K562 (cell line): ENCODE data around the gene C19orf85. TPM values are rescaled to one million over a fixed set of nuclear protein-coding genes. Genes with fewer than 3 reads are reported as not detected.

Source experiments
- ATAC-seq: fragments of 200-7000 bp; cut with Tn5 transposase; 3 replicates; pipeline ENCODE4 v1.9.1; 2020; ENCODE audit warnings: moderate library complexity
- BruUV-seq: library from RNA; stranded (reverse); fragments of 400-500 nt; replicated peaks from 2 replicates; lab custom pipeline; 2021; lab: Mats Ljungman, UMichigan
- CTCF ChIA-PET: fragments of 300-600 bp; formaldehyde crosslinking; extraction: SDS; loops from one replicate; lab custom pipeline; 2021; ENCODE audit warnings: low intra/inter-chr PET ratio; lab: Yijun Ruan, JAX
- POLR2A ChIA-PET: fragments of 300-600, 350-650 bp; sonication (Branson Sonifier 250); formaldehyde crosslinking; extraction: SDS; loops from one replicate; lab custom pipeline; 2021; ENCODE audit warnings: antibody characterized with exemption, inconsistent platforms; lab: Yijun Ruan, JAX
- DNase-seq, 4 experiments: peaks; one replicate each; pipeline versions ENCODE4 v3.0.0 to v3.0.0-alpha.2; 2011 to 2018; ENCODE audit warnings: low spot score in 3 of 4, mixed read lengths in 3 of 4; ENCODE audit errors: extremely low read depth in 1 of 4
- FAIRE-seq: peaks from 2 replicates; lab custom pipeline; 2011; peaks lifted over from hg19 to GRCh38; lab: Jason Lieb, UNC
- H2AFZ ChIP-seq: 2 replicates; pipeline ENCODE4 v1.6.0; 2011; ENCODE audit warnings: low read depth, low read length, control low read depth, inconsistent platforms
- H3K27ac ChIP-seq: fragments of 200-600 bp; 3 replicates; pipeline ENCODE4 v1.8.0; 2011; ENCODE audit warnings: low read depth, mild to moderate bottlenecking, control low read depth, inconsistent platforms, low read length, moderate library complexity, mixed read lengths; ENCODE audit errors: extremely low read depth
- H3K27me3 ChIP-seq, 2 experiments: fragments of 300-600 bp in 1 of 2; 2 replicates in 1 of 2; 3 replicates in 1 of 2; pipeline versions ENCODE4 v1.6.0 to v1.8.0; 2011; ENCODE audit warnings: inconsistent platforms in 2 of 2, low read length in 2 of 2, mild to moderate bottlenecking in 1 of 2, mixed read lengths in 1 of 2, moderate library complexity in 1 of 2; ENCODE audit not compliant: control insufficient read depth in 2 of 2, insufficient read depth in 2 of 2
- H3K36me3 ChIP-seq: fragments of 300-600 bp; 3 replicates; pipeline ENCODE4 v1.8.0; 2011; ENCODE audit warnings: mild to moderate bottlenecking, low read length, inconsistent platforms; ENCODE audit not compliant: control insufficient read depth, insufficient read depth
- H3K4me1 ChIP-seq, 2 experiments: fragments of 200-600 bp in 1 of 2; replicated peaks in 1 of 2; 2 replicates in 1 of 2; 3 replicates in 1 of 2; pipeline versions ENCODE4 v1.5.1 to v1.8.0; 2011; ENCODE audit warnings: inconsistent platforms in 2 of 2, low read length in 2 of 2, mild to moderate bottlenecking in 1 of 2, mixed read lengths in 1 of 2, moderate library complexity in 1 of 2; ENCODE audit not compliant: control insufficient read depth in 2 of 2, insufficient read depth in 2 of 2
- H3K4me2 ChIP-seq: 2 replicates; pipeline ENCODE4 v1.6.1; 2011; ENCODE audit warnings: low read length, control low read depth, inconsistent platforms, mixed read lengths; ENCODE audit not compliant: insufficient read depth
- H3K4me3 ChIP-seq: fragments of 200-600 bp; sonication (generic), shearing (Covaris generic); 2 replicates; pipeline ENCODE4 v1.5.1; 2016; ENCODE audit warnings: control low read depth, inconsistent platforms
- H3K79me2 ChIP-seq: fragments of 200-600 bp; 3 replicates; pipeline ENCODE4 v1.8.0; 2011; ENCODE audit warnings: low read length, inconsistent platforms; ENCODE audit not compliant: control insufficient read depth, insufficient read depth
- H3K9ac ChIP-seq, 2 experiments: 2 replicates each; pipeline versions ENCODE4 v1.6.0 to v1.6.1; 2011; ENCODE audit warnings: low read depth in 2 of 2, low read length in 2 of 2, control low read depth in 1 of 2, inconsistent platforms in 1 of 2, mild to moderate bottlenecking in 1 of 2, mixed read lengths in 1 of 2; ENCODE audit not compliant: insufficient read depth in 1 of 2
- H3K9me1 ChIP-seq: one replicate; pipeline ENCODE4 v1.6.0; 2011; ENCODE audit warnings: inconsistent platforms, mild to moderate bottlenecking, low read length, moderate library complexity; ENCODE audit not compliant: control insufficient read depth, insufficient read depth
- H3K9me3 ChIP-seq: replicated peaks from 2 replicates; pipeline ENCODE4 v1.5.1; 2011; ENCODE audit warnings: low read depth, low read length, inconsistent platforms; ENCODE audit not compliant: control insufficient read depth, insufficient read depth
- H4K20me1 ChIP-seq: replicated peaks from 2 replicates; pipeline ENCODE4 v1.6.1; 2011; ENCODE audit warnings: low read length, inconsistent platforms, mixed read lengths; ENCODE audit not compliant: control insufficient read depth, insufficient read depth
- CREBBP ChIP-seq: IDR thresholded peaks from one replicate; pipeline ENCODE4 v1.6.1; 2012; ENCODE audit warnings: low read depth, mild to moderate bottlenecking, control low read depth, inconsistent platforms, low read length
- GTF2E2 ChIP-seq: fragments of 200-800 bp; sonication (Bioruptor generic); IDR thresholded peaks from 2 replicates; pipeline ENCODE4 v1.6.1; 2016; ENCODE audit warnings: missing genetic modification characterization, missing compliant biosample characterization
- NFIX ChIP-seq: fragments of 250-450 bp; sonication (Bioruptor Pico); IDR thresholded peaks from 2 replicates; pipeline ENCODE4 v1.4.0; 2020; ENCODE audit warnings: low read depth, mild to moderate bottlenecking, moderate library complexity
- STAT6 ChIP-seq: sonication (generic); formaldehyde crosslinking; IDR thresholded peaks from 2 replicates; pipeline ENCODE4 v1.8.1; 2023; ENCODE audit warnings: mild to moderate bottlenecking, missing genetic modification reagents
- ZNF764 ChIP-seq: fragments of 250-450 bp; sonication (Bioruptor Pico); IDR thresholded peaks from 2 replicates; pipeline ENCODE4 v1.4.0; 2020; ENCODE audit warnings: low read depth, mild to moderate bottlenecking, moderate library complexity
- WGBS: fragments of 100-300 bp; shearing (Covaris generic); methylation state at CpG from one replicate; pipeline ENCODE4 v1.1.6; 2016; ENCODE audit warnings: low coverage, mixed read lengths; ENCODE audit not compliant: insufficient coverage; ENCODE audit errors: missing lambda C conversion rate; 5-methylcytosine and 5-hydroxymethylcytosine counted together
- in situ Hi-C: fragments of 300-500 bp; cut with MboI; formaldehyde crosslinking; loops from 4 replicates; pipeline ENCODE4 v1.15.0; 2018; ENCODE audit warnings: inconsistent platforms, mixed read lengths
- intact Hi-C: fragments of 100-400 bp; cut with micrococcal nuclease; formaldehyde crosslinking; loops from 2 replicates; pipeline ENCODE4 v1.14.2; 2022
- polyA plus RNA-seq, 8 experiments: library from polyadenylated mRNA; depleted of rRNA in 4 of 8; stranded (reverse) in 5 of 8; unstranded in 3 of 8; fragments of >200 nt; fragmentation: Nextera tagmentation in 2 of 8; fragmentation: Illumina TruSeq in 1 of 8; extraction: Ambion mirVana in 2 of 8; extraction: Trizol in 1 of 8; gene quantifications; 2 replicates each; pipeline versions ENCODE4 v1.2.1 to v1.2.3, GENCODE V29; 2011 to 2014; ENCODE audit warnings: inconsistent platforms in 1 of 8, missing spikeins in 1 of 8
- total RNA-seq, 7 experiments: library from RNA; depleted of rRNA in 6 of 7; stranded (reverse); fragments of >200 nt in 6 of 7; fragmentation: Illumina TruSeq in 2 of 7; extraction: Trizol in 2 of 7; gene quantifications; 2 replicates each; pipeline versions ENCODE4 v1.2.1 to v1.2.3, GENCODE V29; 2011 to 2021; ENCODE audit warnings: low replicate concordance in 1 of 7
- TF ChIP-seq, protein P1 (sequence below): IDR thresholded peaks from 2 replicates; pipeline ENCODE4 v1.6.1; 2011; ENCODE audit warnings: borderline replicate concordance, low read depth, mild to moderate bottlenecking, moderate library complexity, low read length; ENCODE audit not compliant: insufficient read depth, poor library complexity, severe bottlenecking
- TF ChIP-seq, protein P2 (sequence below): sonication (generic); formaldehyde crosslinking; IDR thresholded peaks from 2 replicates; pipeline ENCODE4 v1.8.0; 2022; ENCODE audit warnings: mild to moderate bottlenecking, missing genetic modification reagents
- TF ChIP-seq, protein P3 (sequence below): sonication (generic); formaldehyde crosslinking; IDR thresholded peaks from 2 replicates; pipeline ENCODE4 v1.8.0; 2022; ENCODE audit warnings: missing genetic modification reagents, mild to moderate bottlenecking, moderate library complexity, borderline replicate concordance

Gene C19orf85
- total and polyA plus RNA-seq, 9 of the 15 experiments (the other 6 are each of a cell fraction or from before 2014, with no cell fraction given), result not detected

- intact Hi-C loops, result no loop called here
- ChIA-PET CTCF (no interaction called here), POLR2A (no interaction called here)
- Histone ChIP-seq H3K4me2 (no peak overlapping the region), H3K9ac (peak overlapping the region in 1 of 2 experiments; percentile 66; a peak in 2 of 4 replicates), H3K27me3 (no peaks in the 10 kb centered on the region), H3K9me3 (no peaks in the 10 kb centered on the region), H3K36me3 (no peaks in the 10 kb centered on the region; the same call in 1 of the 3 replicates), H2AFZ (peak overlapping the region; percentile 40; the same call in 1 of the 2 replicates), H4K20me1 (no peaks in the 10 kb centered on the region), H3K4me1 (peaks cover 27 to 42% of the 10 kb centered on the region in 2 experiments), H3K9me1 (no peaks in the 10 kb centered on the region), H3K79me2 (peaks cover 9% of the 10 kb centered on the region), H3K27ac (no peak overlapping the region), H3K4me3 (no peak overlapping the region)
- DNase-seq (no peak), ATAC-seq (no peak), FAIRE-seq (no peak)
- TF ChIP-seq STAT6 (CRISPR knock-in tag) (no peak), CREBBP (no peak), ZNF764 (CRISPR knock-in tag) (no peak), GTF2E2 (tag) (no peak), NFIX (CRISPR knock-in tag) (no peak)
- TF ChIP-seq, protein P1, sequence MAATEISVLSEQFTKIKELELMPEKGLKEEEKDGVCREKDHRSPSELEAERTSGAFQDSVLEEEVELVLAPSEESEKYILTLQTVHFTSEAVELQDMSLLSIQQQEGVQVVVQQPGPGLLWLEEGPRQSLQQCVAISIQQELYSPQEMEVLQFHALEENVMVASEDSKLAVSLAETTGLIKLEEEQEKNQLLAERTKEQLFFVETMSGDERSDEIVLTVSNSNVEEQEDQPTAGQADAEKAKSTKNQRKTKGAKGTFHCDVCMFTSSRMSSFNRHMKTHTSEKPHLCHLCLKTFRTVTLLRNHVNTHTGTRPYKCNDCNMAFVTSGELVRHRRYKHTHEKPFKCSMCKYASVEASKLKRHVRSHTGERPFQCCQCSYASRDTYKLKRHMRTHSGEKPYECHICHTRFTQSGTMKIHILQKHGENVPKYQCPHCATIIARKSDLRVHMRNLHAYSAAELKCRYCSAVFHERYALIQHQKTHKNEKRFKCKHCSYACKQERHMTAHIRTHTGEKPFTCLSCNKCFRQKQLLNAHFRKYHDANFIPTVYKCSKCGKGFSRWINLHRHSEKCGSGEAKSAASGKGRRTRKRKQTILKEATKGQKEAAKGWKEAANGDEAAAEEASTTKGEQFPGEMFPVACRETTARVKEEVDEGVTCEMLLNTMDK, result no peak
- TF ChIP-seq, protein P2, sequence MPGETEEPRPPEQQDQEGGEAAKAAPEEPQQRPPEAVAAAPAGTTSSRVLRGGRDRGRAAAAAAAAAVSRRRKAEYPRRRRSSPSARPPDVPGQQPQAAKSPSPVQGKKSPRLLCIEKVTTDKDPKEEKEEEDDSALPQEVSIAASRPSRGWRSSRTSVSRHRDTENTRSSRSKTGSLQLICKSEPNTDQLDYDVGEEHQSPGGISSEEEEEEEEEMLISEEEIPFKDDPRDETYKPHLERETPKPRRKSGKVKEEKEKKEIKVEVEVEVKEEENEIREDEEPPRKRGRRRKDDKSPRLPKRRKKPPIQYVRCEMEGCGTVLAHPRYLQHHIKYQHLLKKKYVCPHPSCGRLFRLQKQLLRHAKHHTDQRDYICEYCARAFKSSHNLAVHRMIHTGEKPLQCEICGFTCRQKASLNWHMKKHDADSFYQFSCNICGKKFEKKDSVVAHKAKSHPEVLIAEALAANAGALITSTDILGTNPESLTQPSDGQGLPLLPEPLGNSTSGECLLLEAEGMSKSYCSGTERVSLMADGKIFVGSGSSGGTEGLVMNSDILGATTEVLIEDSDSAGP (CRISPR knock-in tag), result no peak
- TF ChIP-seq, protein P3, sequence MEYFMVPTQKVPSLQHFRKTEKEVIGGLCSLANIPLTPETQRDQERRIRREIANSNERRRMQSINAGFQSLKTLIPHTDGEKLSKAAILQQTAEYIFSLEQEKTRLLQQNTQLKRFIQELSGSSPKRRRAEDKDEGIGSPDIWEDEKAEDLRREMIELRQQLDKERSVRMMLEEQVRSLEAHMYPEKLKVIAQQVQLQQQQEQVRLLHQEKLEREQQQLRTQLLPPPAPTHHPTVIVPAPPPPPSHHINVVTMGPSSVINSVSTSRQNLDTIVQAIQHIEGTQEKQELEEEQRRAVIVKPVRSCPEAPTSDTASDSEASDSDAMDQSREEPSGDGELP (CRISPR knock-in tag), result peak; percentile 68; the same call in 1 of the 2 replicates
- WGBS, result 62% methylated on average over 13 of the region's 16 CpGs
- in situ Hi-C loops, result no loop called here
- BruUV-seq, result no TSS peak
These were observed 8.9 kb upstream of the C19orf85 start for GRCh38 chr19:55473225-55474012.
